PFSK-1 (cell line): ENCODE results near the gene HMGCS1.

Experiments
- FOXP2 ChIP-seq: optimal IDR thresholded peaks from 2 replicates; pipeline ENCODE3; 2011; ENCODE audit warnings: borderline replicate concordance, control low read depth, inconsistent platforms; ENCODE audit not compliant: insufficient read depth; ENCODE audit errors: extremely low read length, extremely low read depth
- POLR2AphosphoS5 ChIP-seq: IDR thresholded peaks from 2 replicates; pipeline ENCODE4 v1.6.1; 2012; ENCODE audit warnings: low read depth, mild to moderate bottlenecking, control low read depth, low read length, moderate library complexity
- REST ChIP-seq, 2 experiments: IDR thresholded peaks; 2 replicates each; pipeline versions ENCODE4 v1.6.1 to v1.8.0; 2011 to 2012; ENCODE audit warnings: low read depth in 2 of 2, low read length in 2 of 2, control low read depth in 1 of 2, inconsistent platforms in 1 of 2, mild to moderate bottlenecking in 1 of 2, moderate library complexity in 1 of 2; ENCODE audit not compliant: insufficient read depth in 1 of 2
- SIN3A ChIP-seq: IDR thresholded peaks from 2 replicates; pipeline ENCODE4 v1.6.1; 2012; ENCODE audit warnings: mild to moderate bottlenecking, low read length, moderate library complexity, borderline replicate concordance; ENCODE audit not compliant: insufficient read depth
- TAF1 ChIP-seq: IDR thresholded peaks from 2 replicates; pipeline ENCODE4 v1.6.1; 2012; ENCODE audit warnings: low read length, control low read depth, borderline replicate concordance; ENCODE audit not compliant: insufficient read depth

GRCh38 chr5:43320846-43321245 lies 7.6 kb upstream of the HMGCS1 start:
- TF ChIP-seq POLR2AphosphoS5: no peak
- no peak for TF ChIP-seq TAF1
- TF ChIP-seq REST (IDR thresholded peaks at IDR 0.05; ENCODE audit: insufficient read depth in 1 of 2, low read depth in 2 of 2, low read length in 2 of 2): no peak
- TF ChIP-seq SIN3A: no peak
- TF ChIP-seq FOXP2: no peak
